Measurements from ENCODE around the gene TRABD2B. TPM values are rescaled to one million over a fixed set of nuclear protein-coding genes. Genes with fewer than 3 reads are reported as not detected.

Gene TRABD2B
- total RNA-seq, 1 donor from 2014 or later, result 0.89 TPM

DNA sequence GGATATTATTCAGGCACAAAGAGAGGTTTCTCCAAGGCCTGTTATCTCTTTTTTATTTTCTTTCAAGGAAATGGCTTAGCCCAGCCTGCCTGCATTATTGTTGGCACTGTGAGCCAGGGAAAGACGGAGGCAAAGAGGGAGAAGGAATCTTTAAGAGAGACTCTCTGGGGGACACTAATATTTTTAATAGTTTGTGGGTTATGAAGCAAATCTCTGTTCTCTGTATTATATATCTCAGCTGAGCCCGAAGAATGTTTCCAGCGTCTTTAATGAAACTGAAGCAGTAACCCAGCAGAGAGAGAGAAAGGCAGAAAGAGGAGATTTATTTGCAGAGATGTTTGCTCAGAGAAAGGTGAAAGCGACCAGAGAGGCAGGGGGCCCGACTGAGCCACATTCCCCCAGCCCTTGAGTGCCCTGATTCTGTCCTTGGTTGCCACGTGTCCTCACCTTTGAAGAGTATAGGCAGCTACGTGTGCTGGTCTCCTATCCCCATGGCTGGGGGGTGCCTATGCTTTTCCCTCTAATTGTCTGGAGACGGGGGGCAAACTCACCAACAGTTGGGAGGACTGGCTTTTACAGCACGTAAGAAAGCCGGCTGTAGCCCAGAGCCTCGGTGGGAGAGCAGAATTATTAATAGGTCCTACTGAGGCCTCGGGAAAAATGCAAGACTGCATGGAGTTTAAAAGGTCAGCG, 166.4 kb downstream of the TRABD2B start:
- Histone ChIP-seq H3K9me3 (ENCODE audit: insufficient read depth, low read depth, low read length) (peaks cover 4% of the 10 kb centered on the region), H3K27ac (ENCODE audit: low read depth, low read length) (no peak overlapping the region), H3K4me3 (ENCODE audit: insufficient read depth, low read depth, low read length) (no peak overlapping the region), H2AFZ (ENCODE audit: low read depth, low read length) (no peak overlapping the region), H3K79me2 (ENCODE audit: insufficient read depth, low read length) (no peaks in the 10 kb centered on the region), H3K9ac (ENCODE audit: low read length) (no peak overlapping the region), H3K4me1 (ENCODE audit: insufficient read depth, low read length) (no peaks in the 10 kb centered on the region), H3K27me3 (ENCODE audit: insufficient read depth, low read length) (no peaks in the 10 kb centered on the region), H3K4me2 (ENCODE audit: low read length) (no peak overlapping the region), H3K36me3 (ENCODE audit: insufficient read depth, low read length) (no peaks in the 10 kb centered on the region), H4K20me1 (ENCODE audit: insufficient read depth, low read length) (no peaks in the 10 kb centered on the region)
- H3K4me1 Mint-ChIP-seq (ENCODE audit: low read depth, unreplicated experiment), result no peaks in the 10 kb centered on the region
- H3K27me3 Mint-ChIP-seq (ENCODE audit: low read depth, unreplicated experiment), result peaks cover 45% of the 10 kb centered on the region
- peaks cover 8% of the 10 kb centered on the region for H3K9me3 Mint-ChIP-seq (ENCODE audit: unreplicated experiment)
- DNase-seq (ENCODE audit: low read depth) (no peak), FAIRE-seq (no peak)
- H3K27ac Mint-ChIP-seq (ENCODE audit: unreplicated experiment), result no peak overlapping the region
- TF ChIP-seq, protein P1, sequence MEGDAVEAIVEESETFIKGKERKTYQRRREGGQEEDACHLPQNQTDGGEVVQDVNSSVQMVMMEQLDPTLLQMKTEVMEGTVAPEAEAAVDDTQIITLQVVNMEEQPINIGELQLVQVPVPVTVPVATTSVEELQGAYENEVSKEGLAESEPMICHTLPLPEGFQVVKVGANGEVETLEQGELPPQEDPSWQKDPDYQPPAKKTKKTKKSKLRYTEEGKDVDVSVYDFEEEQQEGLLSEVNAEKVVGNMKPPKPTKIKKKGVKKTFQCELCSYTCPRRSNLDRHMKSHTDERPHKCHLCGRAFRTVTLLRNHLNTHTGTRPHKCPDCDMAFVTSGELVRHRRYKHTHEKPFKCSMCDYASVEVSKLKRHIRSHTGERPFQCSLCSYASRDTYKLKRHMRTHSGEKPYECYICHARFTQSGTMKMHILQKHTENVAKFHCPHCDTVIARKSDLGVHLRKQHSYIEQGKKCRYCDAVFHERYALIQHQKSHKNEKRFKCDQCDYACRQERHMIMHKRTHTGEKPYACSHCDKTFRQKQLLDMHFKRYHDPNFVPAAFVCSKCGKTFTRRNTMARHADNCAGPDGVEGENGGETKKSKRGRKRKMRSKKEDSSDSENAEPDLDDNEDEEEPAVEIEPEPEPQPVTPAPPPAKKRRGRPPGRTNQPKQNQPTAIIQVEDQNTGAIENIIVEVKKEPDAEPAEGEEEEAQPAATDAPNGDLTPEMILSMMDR (IDR thresholded peaks at IDR 0.05; ENCODE audit: insufficient read depth, low read depth, low read length), result no peak
- no peak for TF ChIP-seq EZH2 (IDR thresholded peaks at IDR 0.05; ENCODE audit: insufficient read depth, low read length)
- peaks cover 5% of the 10 kb centered on the region for H3K36me3 Mint-ChIP-seq (ENCODE audit: low read depth, unreplicated experiment)
- H3K4me3 Mint-ChIP-seq (ENCODE audit: unreplicated experiment), result no peak overlapping the region

DNA sequence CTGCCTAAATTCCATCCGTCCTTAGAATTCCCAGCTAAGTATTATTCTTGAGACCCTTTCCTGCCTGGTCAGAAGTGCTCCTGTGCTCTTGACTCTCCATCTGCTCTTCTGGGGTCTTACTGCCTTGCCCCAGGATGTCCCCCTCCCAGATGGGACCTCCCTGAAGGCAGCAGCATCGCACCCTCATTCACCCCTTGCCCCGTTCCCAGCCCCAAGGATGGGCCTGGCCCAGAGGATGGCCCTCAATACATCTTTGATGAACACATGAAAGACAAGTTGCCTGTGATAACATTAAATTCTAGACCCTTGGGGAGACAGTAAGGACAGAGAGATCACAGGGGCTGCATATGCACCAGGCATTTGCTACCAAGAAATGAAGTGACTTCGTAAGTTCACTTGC, 167.2 kb downstream of the TRABD2B start:
- TF ChIP-seq EZH2 (IDR thresholded peaks at IDR 0.05; ENCODE audit: insufficient read depth, low read length), result no peak
- no peak for FAIRE-seq
- no peaks in the 10 kb centered on the region for H3K4me1 Mint-ChIP-seq (ENCODE audit: low read depth, unreplicated experiment)
- Histone ChIP-seq H3K4me1 (ENCODE audit: insufficient read depth, low read length) (no peaks in the 10 kb centered on the region), H3K4me2 (ENCODE audit: low read length) (no peak overlapping the region), H3K79me2 (ENCODE audit: insufficient read depth, low read length) (no peaks in the 10 kb centered on the region), H3K9ac (ENCODE audit: low read length) (no peak overlapping the region), H3K27me3 (ENCODE audit: insufficient read depth, low read length) (no peaks in the 10 kb centered on the region), H4K20me1 (ENCODE audit: insufficient read depth, low read length) (no peaks in the 10 kb centered on the region), H3K9me3 (ENCODE audit: insufficient read depth, low read depth, low read length) (peaks cover 4% of the 10 kb centered on the region), H3K4me3 (ENCODE audit: insufficient read depth, low read depth, low read length) (no peak overlapping the region), H3K27ac (ENCODE audit: low read depth, low read length) (no peak overlapping the region), H2AFZ (ENCODE audit: low read depth, low read length) (no peak overlapping the region), H3K36me3 (ENCODE audit: insufficient read depth, low read length) (no peaks in the 10 kb centered on the region)
- no peak overlapping the region for H3K27ac Mint-ChIP-seq (ENCODE audit: unreplicated experiment)
- DNase-seq (ENCODE audit: low read depth), result no peak
- H3K27me3 Mint-ChIP-seq (ENCODE audit: low read depth, unreplicated experiment), result peaks cover 50% of the 10 kb centered on the region
- H3K36me3 Mint-ChIP-seq (ENCODE audit: low read depth, unreplicated experiment), result peaks cover 5% of the 10 kb centered on the region
- H3K4me3 Mint-ChIP-seq (ENCODE audit: unreplicated experiment), result no peak overlapping the region
- H3K9me3 Mint-ChIP-seq (ENCODE audit: unreplicated experiment), result peaks cover 4% of the 10 kb centered on the region

DNA sequence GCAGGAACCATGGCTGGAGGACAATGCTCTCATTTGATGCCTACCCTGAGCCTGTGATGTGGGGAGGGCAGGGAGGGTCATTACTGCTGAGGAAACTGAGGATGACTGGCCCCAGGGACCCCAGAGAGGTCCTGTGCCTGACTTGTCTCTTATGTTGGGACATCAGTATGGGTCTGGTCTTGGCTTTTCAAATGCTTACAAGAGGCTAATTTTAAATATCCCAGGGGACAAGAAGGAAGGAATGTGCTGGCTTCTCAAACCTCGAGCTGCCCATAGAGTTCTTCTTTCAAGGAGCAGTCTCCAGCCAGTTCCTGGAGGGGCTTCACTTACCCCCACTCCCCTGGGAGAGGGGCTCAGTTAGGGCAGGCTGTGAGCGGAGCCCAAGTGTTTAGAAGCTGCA, 168.2 kb downstream of the TRABD2B start:
- peaks cover 5% of the 10 kb centered on the region for H3K36me3 Mint-ChIP-seq (ENCODE audit: low read depth, unreplicated experiment)
- no peak overlapping the region for H3K4me3 Mint-ChIP-seq (ENCODE audit: unreplicated experiment)
- Histone ChIP-seq H3K27ac (ENCODE audit: low read depth, low read length) (no peak overlapping the region), H2AFZ (ENCODE audit: low read depth, low read length) (no peak overlapping the region), H3K9me3 (ENCODE audit: insufficient read depth, low read depth, low read length) (no peaks in the 10 kb centered on the region), H4K20me1 (ENCODE audit: insufficient read depth, low read length) (no peaks in the 10 kb centered on the region), H3K9ac (ENCODE audit: low read length) (no peak overlapping the region), H3K27me3 (ENCODE audit: insufficient read depth, low read length) (no peaks in the 10 kb centered on the region), H3K4me3 (ENCODE audit: insufficient read depth, low read depth, low read length) (no peak overlapping the region), H3K4me1 (ENCODE audit: insufficient read depth, low read length) (no peaks in the 10 kb centered on the region), H3K4me2 (ENCODE audit: low read length) (no peak overlapping the region), H3K36me3 (ENCODE audit: insufficient read depth, low read length) (no peaks in the 10 kb centered on the region), H3K79me2 (ENCODE audit: insufficient read depth, low read length) (no peaks in the 10 kb centered on the region)
- no peak for FAIRE-seq
- H3K27ac Mint-ChIP-seq (ENCODE audit: unreplicated experiment), result no peak overlapping the region
- H3K27me3 Mint-ChIP-seq (ENCODE audit: low read depth, unreplicated experiment), result peaks cover 54% of the 10 kb centered on the region
- H3K9me3 Mint-ChIP-seq (ENCODE audit: unreplicated experiment), result peaks cover 3% of the 10 kb centered on the region
- H3K4me1 Mint-ChIP-seq (ENCODE audit: low read depth, unreplicated experiment), result no peaks in the 10 kb centered on the region
- TF ChIP-seq, protein P1 (IDR thresholded peaks at IDR 0.05; ENCODE audit: insufficient read depth, low read depth, low read length), result no peak
- TF ChIP-seq EZH2 (IDR thresholded peaks at IDR 0.05; ENCODE audit: insufficient read depth, low read length), result no peak
- DNase-seq (ENCODE audit: low read depth), result no peak
